PFSK-1 (cell line): ENCODE results near the gene FSTL4.

Experiments
- FOXP2 ChIP-seq: optimal IDR thresholded peaks from 2 replicates; pipeline ENCODE3; 2011; ENCODE audit warnings: borderline replicate concordance, control low read depth, inconsistent platforms; ENCODE audit not compliant: insufficient read depth; ENCODE audit errors: extremely low read length, extremely low read depth
- POLR2AphosphoS5 ChIP-seq: IDR thresholded peaks from 2 replicates; pipeline ENCODE4 v1.6.1; 2012; ENCODE audit warnings: low read depth, mild to moderate bottlenecking, control low read depth, low read length, moderate library complexity
- REST ChIP-seq, 2 experiments: IDR thresholded peaks; 2 replicates each; pipeline versions ENCODE4 v1.6.1 to v1.8.0; 2011 to 2012; ENCODE audit warnings: low read depth in 2 of 2, low read length in 2 of 2, control low read depth in 1 of 2, inconsistent platforms in 1 of 2, mild to moderate bottlenecking in 1 of 2, moderate library complexity in 1 of 2; ENCODE audit not compliant: insufficient read depth in 1 of 2
- SIN3A ChIP-seq: IDR thresholded peaks from 2 replicates; pipeline ENCODE4 v1.6.1; 2012; ENCODE audit warnings: mild to moderate bottlenecking, low read length, moderate library complexity, borderline replicate concordance; ENCODE audit not compliant: insufficient read depth
- TAF1 ChIP-seq: IDR thresholded peaks from 2 replicates; pipeline ENCODE4 v1.6.1; 2012; ENCODE audit warnings: low read length, control low read depth, borderline replicate concordance; ENCODE audit not compliant: insufficient read depth

- TF ChIP-seq REST (IDR thresholded peaks at IDR 0.05; ENCODE audit: insufficient read depth in 1 of 2, low read depth in 2 of 2, low read length in 2 of 2) (no peak), SIN3A (no peak), TAF1 (no peak), POLR2AphosphoS5 (no peak), FOXP2 (no peak)
These were observed 320.8 kb downstream of the FSTL4 start for GRCh38 chr5:133291524-133291923.
